HepG2 (cell line): ENCODE measurements around the gene THADA. TPM values are rescaled to one million over a fixed set of nuclear protein-coding genes. Genes with fewer than 3 reads are reported as not detected.

Experiments
- FOXO1 ChIP-seq: sonication (generic); formaldehyde crosslinking; IDR thresholded peaks from 2 replicates; pipeline ENCODE4 v1.4.0; 2020; ENCODE audit warnings: missing genetic modification reagents
- HHEX ChIP-seq: IDR thresholded peaks from 2 replicates; pipeline ENCODE4 v1.6.1; 2016; ENCODE audit warnings: control low read depth
- HNF4G ChIP-seq, 2 experiments: sonication (generic) in 1 of 2; formaldehyde crosslinking in 1 of 2; IDR thresholded peaks; 2 replicates each; pipeline versions ENCODE4 v1.4.0 to v1.6.1; 2011 to 2020; ENCODE audit warnings: borderline replicate concordance in 2 of 2, low read depth in 2 of 2, mild to moderate bottlenecking in 2 of 2, low read length in 1 of 2, missing genetic modification reagents in 1 of 2, moderate library complexity in 1 of 2
- HOXA3 ChIP-seq: sonication (generic); formaldehyde crosslinking; IDR thresholded peaks from 2 replicates; pipeline ENCODE4 v1.5.0; 2020; ENCODE audit warnings: missing genetic modification reagents
- ISX ChIP-seq: sonication (generic); formaldehyde crosslinking; conservative IDR thresholded peaks from 2 replicates; pipeline ENCODE4 v1.5.0; 2020; ENCODE audit warnings: missing genetic modification reagents
- MLLT10 ChIP-seq: sonication (generic); formaldehyde crosslinking; IDR thresholded peaks from 2 replicates; pipeline ENCODE4 v1.4.0; 2020; ENCODE audit warnings: missing genetic modification reagents
- PCBP1 ChIP-seq: fragments of 200-400 bp; formaldehyde crosslinking; IDR thresholded peaks from 2 replicates; pipeline ENCODE4 v1.6.1; 2017; ENCODE audit warnings: mild to moderate bottlenecking, low read depth, low read length, borderline replicate concordance
- REXO4 ChIP-seq: sonication (generic); formaldehyde crosslinking; IDR thresholded peaks from 2 replicates; pipeline ENCODE4 v1.8.0; 2022; ENCODE audit warnings: missing genetic modification reagents, mild to moderate bottlenecking, borderline replicate concordance
- ZNF20 ChIP-seq: sonication (generic); formaldehyde crosslinking; IDR thresholded peaks from 2 replicates; pipeline ENCODE4 v1.4.0; 2020; ENCODE audit warnings: mild to moderate bottlenecking, moderate library complexity, missing genetic modification reagents
- ZNF546 ChIP-seq: sonication (generic); formaldehyde crosslinking; conservative IDR thresholded peaks from 2 replicates; pipeline ENCODE4 v1.8.1; 2023; ENCODE audit warnings: mild to moderate bottlenecking, missing genetic modification reagents
- ZNF687 ChIP-seq: sonication (generic); formaldehyde crosslinking; IDR thresholded peaks from 2 replicates; pipeline ENCODE4 v1.5.1; 2020; ENCODE audit warnings: mild to moderate bottlenecking, missing genetic modification reagents, moderate library complexity
- ZNF710 ChIP-seq: sonication (generic); formaldehyde crosslinking; IDR thresholded peaks from 2 replicates; pipeline ENCODE4 v1.5.0; 2020; ENCODE audit warnings: mild to moderate bottlenecking, missing genetic modification reagents, borderline replicate concordance
- polyA plus RNA-seq, 8 experiments: library from polyadenylated mRNA; depleted of rRNA in 3 of 8; stranded (reverse) in 7 of 8; unstranded in 1 of 8; fragments of >200 nt; fragmentation: Illumina TruSeq in 4 of 8; extraction: Trizol in 4 of 8; gene quantifications; 2 replicates each; pipeline versions ENCODE4 v1.2.1 to v1.2.3, GENCODE V29; 2011 to 2016; ENCODE audit warnings: low read depth in 4 of 8, missing spikeins in 1 of 8, mixed read lengths in 1 of 8; ENCODE audit not compliant: insufficient read depth in 1 of 8
- total RNA-seq, 5 experiments: library from RNA; depleted of rRNA; stranded (reverse); fragments of >200 nt; fragmentation: Illumina TruSeq; extraction: Trizol; gene quantifications; 2 replicates each; pipeline ENCODE4 v1.2.3, GENCODE V29; 2016; ENCODE audit warnings: low read depth in 1 of 5
- TF ChIP-seq, protein P1 (sequence below): sonication (generic); formaldehyde crosslinking; IDR thresholded peaks from 2 replicates; pipeline ENCODE4 v1.8.1; 2023; ENCODE audit warnings: missing genetic modification reagents, inconsistent platforms, borderline replicate concordance
- TF ChIP-seq, protein P2 (sequence below): sonication (generic); formaldehyde crosslinking; IDR thresholded peaks from 2 replicates; pipeline ENCODE4 v1.5.0; 2020; ENCODE audit warnings: mild to moderate bottlenecking, missing genetic modification reagents, moderate library complexity
- TF ChIP-seq, protein P3 (sequence below): sonication (generic); formaldehyde crosslinking; IDR thresholded peaks from 2 replicates; pipeline ENCODE4 v1.4.0; 2020; ENCODE audit warnings: mild to moderate bottlenecking, low read depth, missing genetic modification reagents
- TF ChIP-seq, protein P4 (sequence below): sonication (generic); formaldehyde crosslinking; IDR thresholded peaks from 2 replicates; pipeline ENCODE4 v1.4.0; 2020; ENCODE audit warnings: mild to moderate bottlenecking, missing genetic modification reagents

THADA gene
- total and polyA plus RNA-seq, 2 of the 13 experiments (the other 11 are each of a cell fraction or from before 2014, with no cell fraction given), result 12.7 to 21.7 TPM

DNA sequence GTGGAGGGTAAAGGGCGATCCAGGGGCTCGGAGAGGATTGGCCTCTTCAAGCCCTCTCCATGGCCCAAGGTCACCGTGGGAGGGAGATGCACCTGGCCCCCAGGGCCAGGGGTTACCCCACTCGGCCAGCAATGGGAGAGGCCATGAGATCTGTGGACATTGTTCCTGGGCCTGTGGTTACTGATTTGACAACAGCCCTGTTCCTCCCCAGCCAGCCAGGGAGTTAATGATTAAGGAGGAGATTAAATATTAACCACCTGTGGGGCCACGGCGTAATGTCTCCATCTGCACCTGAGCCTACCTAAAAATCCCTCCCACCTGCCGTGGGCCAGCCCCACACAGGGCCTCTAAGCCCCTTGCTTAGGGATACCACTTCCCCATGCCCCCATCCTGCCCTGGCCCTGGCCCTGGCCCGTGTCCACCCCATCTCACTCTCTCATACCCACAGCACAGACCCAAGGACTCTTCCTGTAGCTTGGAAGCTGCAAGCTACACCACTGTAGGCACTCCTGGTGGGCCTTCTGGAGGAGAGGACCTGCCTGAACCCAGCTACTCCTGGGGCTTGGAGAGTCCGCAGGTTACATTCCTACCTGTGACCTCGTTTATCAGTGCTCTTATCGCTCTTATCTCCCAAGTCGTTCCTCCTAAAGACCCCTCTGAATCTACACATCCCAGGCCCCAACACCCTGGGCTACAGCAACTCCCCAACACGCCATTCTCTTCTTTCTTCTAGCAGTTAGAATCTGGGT, 401.5 kb downstream of the THADA start (continued):
- TF ChIP-seq, protein P1, sequence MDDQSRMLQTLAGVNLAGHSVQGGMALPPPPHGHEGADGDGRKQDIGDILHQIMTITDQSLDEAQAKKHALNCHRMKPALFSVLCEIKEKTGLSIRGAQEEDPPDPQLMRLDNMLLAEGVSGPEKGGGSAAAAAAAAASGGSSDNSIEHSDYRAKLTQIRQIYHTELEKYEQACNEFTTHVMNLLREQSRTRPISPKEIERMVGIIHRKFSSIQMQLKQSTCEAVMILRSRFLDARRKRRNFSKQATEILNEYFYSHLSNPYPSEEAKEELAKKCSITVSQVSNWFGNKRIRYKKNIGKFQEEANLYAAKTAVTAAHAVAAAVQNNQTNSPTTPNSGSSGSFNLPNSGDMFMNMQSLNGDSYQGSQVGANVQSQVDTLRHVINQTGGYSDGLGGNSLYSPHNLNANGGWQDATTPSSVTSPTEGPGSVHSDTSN (CRISPR knock-in tag), result no peak
- TF ChIP-seq, protein P2, sequence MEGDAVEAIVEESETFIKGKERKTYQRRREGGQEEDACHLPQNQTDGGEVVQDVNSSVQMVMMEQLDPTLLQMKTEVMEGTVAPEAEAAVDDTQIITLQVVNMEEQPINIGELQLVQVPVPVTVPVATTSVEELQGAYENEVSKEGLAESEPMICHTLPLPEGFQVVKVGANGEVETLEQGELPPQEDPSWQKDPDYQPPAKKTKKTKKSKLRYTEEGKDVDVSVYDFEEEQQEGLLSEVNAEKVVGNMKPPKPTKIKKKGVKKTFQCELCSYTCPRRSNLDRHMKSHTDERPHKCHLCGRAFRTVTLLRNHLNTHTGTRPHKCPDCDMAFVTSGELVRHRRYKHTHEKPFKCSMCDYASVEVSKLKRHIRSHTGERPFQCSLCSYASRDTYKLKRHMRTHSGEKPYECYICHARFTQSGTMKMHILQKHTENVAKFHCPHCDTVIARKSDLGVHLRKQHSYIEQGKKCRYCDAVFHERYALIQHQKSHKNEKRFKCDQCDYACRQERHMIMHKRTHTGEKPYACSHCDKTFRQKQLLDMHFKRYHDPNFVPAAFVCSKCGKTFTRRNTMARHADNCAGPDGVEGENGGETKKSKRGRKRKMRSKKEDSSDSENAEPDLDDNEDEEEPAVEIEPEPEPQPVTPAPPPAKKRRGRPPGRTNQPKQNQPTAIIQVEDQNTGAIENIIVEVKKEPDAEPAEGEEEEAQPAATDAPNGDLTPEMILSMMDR (CRISPR knock-in tag), result peak; percentile 14; the same call in 1 of the 2 replicates
- TF ChIP-seq ISX (CRISPR knock-in tag) (no peak), HHEX (CRISPR knock-in tag) (peak; percentile 69; the same call in 1 of the 2 replicates), MLLT10 (CRISPR knock-in tag) (no peak), HOXA3 (CRISPR knock-in tag) (peak; percentile 95), REXO4 (CRISPR knock-in tag) (no peak), ZNF687 (CRISPR knock-in tag) (peak; percentile 84), ZNF710 (CRISPR knock-in tag) (no peak; the same call in 1 of the 2 replicates), ZNF546 (no peak; the same call in 1 of the 2 replicates), PCBP1 (0 out of 2 replicates have a peak, but pooled peaks have one; percentile 29), FOXO1 (CRISPR knock-in tag) (peak; percentile 94), HNF4G (IDR thresholded peaks at IDR 0.05; ENCODE audit: borderline replicate concordance, low read depth, low read length) (peak; percentile 99), HNF4G (CRISPR knock-in tag; IDR thresholded peaks at IDR 0.05; ENCODE audit: borderline replicate concordance, low read depth) (peak; percentile 97), ZNF20 (CRISPR knock-in tag) (no peak)
- TF ChIP-seq, protein P3, sequence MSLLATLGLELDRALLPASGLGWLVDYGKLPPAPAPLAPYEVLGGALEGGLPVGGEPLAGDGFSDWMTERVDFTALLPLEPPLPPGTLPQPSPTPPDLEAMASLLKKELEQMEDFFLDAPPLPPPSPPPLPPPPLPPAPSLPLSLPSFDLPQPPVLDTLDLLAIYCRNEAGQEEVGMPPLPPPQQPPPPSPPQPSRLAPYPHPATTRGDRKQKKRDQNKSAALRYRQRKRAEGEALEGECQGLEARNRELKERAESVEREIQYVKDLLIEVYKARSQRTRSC (CRISPR knock-in tag), result no peak
- TF ChIP-seq, protein P4, sequence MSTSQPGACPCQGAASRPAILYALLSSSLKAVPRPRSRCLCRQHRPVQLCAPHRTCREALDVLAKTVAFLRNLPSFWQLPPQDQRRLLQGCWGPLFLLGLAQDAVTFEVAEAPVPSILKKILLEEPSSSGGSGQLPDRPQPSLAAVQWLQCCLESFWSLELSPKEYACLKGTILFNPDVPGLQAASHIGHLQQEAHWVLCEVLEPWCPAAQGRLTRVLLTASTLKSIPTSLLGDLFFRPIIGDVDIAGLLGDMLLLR, result 0 out of 2 replicates have a peak, but pooled peaks have one; percentile 69
